HG02642 (cell line): ENCODE results near the gene ERBB4.

Source experiments
- ATAC-seq: cut with Tn5 transposase; IDR thresholded peaks from one replicate; pipeline ENCODE4 v1.9.1; 2021; ENCODE audit warnings: mild to moderate bottlenecking; ENCODE audit not compliant: unreplicated experiment, poor library complexity

The ERBB4 gene

DNA sequence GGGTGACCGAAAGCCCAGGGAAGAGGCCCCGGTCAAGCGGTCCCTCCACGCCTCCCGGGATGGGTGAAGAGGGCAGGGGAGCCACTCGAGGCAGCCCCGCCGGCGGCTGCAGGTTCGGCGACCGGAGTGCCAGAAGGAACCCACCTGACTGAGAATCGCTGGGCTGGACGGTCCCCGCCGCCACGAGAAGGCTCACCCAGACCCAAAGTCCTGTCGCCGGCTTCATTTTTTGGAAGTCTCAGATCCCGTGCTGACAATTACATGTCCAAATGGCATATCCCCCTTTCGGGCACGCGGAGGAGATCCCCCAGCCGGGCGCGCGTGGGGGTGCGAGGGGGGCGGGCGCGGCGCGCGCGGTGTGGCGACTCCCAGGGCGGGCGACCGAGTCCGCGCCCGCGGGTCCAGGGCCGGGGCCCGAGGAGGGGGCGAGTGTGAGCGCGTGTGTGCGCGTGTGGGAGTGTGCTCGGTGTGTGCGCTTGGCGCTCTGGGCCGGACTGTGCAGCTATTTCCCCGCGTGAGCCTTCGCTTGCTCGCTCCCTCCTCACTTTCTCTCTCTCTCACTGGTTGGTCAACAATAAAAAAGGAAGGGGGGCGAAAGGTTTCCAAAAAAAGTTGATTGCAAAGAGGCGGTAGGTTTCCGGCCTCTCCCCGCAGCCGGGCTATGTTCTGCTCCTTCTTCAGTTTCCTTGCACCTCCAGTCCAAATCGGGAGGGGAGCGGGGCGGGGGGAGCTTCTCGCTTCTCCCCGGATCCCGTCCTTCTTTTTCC lies at the start of gene ERBB4:
TSS of gene ERBB4 (minus strand) at position 498 of the 767 bp plus-strand sequence. CDS start at position 226, 272 bp downstream.
- no peak for ATAC-seq

DNA sequence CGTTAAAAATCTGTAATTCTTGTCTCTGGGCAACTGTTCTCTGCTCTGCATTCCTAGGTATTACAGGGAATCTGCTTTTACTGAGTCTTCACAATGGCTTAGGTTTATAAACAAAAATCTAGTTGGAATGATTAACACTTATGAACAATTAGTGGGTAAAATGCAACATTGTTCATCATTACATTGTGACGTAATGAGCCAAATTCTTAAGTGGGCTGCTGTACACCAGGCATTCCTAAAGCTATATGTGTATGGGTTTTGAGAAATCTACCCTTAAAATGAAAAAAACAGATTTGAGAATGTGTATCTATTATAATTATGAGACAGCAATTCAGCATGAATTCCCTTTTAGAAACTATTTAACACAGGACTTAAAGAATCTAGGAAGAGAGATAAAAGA lies 41.5 kb upstream of the ERBB4 start:
- no peak for ATAC-seq

DNA sequence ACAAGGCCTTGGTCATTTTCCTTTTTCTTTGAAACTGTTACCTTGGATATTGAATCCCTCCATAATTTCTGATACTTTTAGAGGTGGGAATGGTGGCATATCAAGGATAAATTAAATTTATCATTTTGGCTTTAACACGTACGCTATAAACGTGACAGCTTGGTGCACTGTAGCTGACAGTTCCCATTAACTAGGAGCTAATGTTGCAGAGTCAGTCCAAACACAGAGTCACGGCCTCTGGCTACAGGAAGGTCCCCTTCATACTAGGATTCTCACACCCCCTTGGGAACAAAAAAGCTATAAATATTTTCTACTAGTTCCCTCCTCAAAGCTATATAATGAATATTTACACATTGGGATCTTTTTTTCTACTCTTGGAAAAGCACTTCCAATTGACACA lies 17.7 kb upstream of the ERBB4 start:
- no peak for ATAC-seq

DNA sequence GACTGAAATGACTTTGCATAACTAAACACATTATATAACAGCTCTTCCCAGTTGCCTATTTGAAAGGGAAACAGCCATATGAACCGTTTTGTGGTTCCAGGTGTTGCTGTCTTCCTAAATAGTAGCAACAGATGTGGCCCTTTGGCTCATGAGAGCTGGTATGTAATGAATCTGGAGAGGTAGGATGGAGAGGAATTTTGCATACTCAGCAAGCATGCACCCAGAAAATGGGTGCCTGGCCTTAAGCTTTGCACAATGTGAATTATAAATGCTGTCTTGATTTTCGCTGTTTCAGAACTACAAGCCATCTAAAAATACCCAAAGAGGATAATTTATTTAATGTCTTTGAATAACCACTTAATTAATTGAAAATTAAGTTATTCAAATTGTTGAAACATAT lies 15.6 kb upstream of the ERBB4 start:
- ATAC-seq, result no peak

DNA sequence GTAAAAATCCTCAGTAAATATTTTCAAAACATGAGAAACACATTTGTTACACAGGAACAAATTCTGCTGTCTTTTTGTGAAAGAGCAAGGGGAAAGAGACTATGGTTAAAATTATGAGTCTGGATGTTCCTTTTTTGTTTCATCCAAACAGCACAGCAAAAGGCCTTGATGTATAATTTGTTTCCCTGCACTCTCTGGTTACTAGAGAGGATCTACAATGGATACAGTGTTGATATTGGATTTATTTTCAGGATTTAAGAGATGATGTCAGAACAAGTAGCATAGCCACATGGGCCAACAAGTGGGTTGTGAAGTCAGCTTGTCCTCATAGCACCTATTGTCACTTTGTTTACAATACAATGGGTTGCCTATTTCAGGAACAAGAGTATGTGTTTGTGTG lies 11.3 kb upstream of the ERBB4 start:
- ATAC-seq, result no peak

DNA sequence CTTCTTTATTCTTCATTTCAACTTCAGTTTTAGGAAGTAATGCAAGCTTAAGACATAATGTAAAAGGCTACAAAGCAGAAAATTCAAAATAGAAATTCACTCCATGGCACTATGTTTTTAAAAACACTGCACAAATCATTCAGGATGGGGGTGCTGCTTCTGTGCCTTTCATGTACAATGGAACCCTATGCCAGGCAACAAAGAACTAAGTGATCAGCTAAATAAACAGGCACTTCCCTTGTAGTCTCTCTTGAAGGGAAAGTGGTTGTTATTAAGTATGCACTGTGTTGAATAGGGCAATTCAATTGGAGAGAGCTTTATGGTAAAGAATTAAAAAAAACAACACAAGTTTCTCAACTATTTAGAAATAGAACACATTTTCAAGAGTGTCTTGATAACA lies 10.9 kb upstream of the ERBB4 start:
- ATAC-seq, result no peak

DNA sequence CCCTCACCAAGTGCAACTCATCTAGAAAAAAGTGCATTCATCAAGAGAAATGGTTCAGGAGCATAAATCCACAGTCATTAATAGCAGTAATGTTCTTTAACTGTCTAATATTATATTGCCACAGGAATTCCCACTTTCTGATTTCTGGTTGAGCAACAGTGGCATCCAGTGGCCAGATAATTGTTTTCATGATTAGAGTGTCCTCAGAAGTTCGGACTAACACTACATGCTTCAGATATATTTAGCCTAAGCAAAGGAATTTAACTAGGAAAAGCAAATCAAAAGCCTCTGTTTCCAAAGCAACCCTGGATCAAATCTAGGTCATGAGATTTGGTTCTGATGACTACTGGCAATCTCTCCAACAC lies 9.8 kb upstream of the ERBB4 start:
- no peak for ATAC-seq

DNA sequence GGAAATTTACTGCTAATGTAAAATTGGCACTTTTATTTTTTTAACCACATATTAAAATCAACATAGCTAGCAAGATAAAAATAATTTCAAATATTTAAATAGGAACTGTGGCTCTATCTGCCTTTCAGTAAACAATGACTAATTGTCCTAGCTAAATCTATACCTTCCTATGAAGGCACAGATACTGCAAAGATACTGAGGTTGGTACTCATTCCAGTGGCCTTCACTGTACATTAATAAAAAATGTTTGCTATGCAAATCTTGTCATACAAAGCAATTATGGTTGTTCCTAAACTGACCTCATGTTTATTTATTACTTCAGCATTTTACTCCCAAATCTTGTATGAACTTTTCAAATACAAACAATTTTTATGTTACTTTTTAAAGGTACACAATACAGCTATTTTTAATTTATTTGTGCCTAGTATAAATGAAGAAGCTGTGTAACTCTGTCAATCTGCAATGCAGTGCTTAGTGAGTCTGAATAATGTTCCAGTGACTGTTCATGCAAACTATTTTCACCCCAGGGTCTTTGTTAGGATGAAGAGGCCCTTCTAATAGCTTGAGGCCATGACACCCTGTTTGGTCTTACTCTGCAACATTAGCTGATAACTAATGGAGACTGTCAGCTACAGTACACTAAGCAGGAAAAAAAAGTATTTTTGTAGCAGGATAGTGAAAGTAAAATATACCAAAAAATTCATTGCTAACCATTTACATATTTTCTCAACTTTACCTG lies 9.3 kb upstream of the ERBB4 start:
- ATAC-seq, result no peak

DNA sequence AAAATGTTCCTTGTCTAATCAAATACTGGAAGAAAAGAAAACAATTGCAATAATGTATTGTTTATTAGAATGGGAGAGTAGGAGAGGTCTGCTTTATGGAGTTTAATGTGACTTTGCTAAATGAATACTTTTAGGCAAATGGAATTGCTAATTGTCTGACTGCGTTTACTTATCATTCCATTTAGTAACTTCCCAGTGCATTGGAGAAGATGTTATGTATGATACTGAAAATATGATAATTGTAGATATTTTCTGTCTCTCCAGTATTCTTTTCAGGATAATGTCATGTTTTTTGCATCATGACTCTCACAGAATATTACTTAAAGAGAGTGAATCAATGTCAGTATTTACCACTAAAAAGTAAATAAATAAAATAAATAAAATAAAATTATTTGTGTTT lies 8.1 kb upstream of the ERBB4 start:
- no peak for ATAC-seq

DNA sequence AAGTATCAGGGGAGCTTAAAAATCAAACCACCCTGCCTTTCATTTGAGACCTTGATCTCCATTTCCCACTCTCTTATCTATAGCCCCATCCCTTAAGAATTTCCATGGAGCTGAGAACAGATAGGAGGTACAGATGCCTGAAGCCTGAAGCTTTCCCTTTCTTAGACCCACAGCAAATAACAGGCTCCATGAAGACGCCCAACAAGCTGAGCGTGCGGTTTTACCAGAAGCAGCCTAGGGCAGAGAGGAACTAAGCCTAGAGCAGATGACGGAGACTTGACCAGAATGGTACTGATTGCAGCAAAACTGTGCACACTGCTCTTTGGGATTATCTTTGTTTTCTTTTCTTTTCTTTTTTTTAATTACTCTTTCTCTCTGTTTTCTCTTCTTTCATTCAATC lies 1.7 kb upstream of the ERBB4 start:
- no peak for ATAC-seq

DNA sequence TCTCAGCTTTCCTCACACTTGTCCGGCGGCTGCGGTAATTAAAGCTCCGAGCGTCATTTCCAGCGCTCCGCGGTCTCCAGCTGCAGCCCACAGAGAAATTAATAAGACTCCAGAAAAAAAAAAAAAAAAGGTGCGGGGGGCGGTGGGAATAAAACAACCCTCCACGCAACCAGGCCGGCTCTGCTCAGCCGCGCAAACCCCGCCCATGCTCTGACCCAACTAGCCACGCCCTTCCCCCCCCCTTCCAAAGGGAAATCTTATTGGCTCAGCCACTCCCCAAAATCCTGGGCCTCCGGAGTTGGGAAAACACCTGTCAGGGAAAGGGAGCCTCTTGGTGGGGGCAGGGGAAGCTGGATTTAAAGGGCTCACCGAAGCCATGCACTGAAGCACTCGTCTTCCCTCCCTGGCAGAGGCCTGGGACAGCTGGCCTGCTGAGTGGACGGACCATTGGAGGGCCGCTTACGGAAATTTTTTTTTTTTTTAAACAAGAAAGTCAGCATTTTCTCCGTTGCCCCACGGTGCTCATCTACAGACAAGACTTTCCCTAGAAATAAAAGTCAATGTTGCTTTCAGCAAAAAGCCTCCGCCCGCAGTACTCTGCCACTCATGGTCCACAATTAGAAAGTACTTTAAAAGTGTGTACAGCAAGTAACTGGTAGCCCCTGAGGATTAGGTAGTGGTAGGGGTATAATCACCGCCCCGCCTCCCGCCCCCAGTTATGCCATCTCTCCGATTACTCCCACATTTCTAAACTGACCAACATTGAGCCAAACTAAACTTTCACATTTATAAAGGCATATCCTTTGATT lies 674 bp upstream of the ERBB4 start:
- ATAC-seq, result no peak

DNA sequence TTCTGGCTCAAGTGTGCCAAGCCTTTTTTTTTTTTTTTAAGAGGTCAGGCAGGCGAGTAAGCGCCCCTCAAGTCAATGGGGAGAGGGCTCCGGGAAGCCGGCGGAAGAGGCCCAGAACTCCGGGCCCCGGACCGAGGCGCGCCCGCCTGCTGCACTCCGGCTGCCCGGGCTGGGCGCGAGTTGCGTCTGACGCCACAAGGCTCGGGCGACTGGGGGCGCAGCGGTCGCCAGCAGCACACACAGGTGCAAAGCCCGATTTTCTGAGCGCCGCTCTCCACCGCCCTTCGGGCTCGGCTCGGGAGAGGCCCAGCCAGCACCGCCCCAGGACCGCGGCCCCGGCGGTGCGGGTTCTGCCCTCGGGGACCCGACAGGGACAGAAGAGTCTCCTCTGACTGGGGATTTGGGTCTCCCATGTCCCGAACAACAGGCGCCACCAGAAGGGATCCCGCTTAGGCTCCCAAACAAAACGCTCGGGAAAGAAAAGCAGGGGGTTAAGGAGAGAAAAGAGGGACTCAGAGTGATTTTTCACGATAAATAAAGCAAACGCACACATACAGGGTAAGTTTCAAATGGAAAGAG lies 787 bp downstream of the ERBB4 start:
- no peak for ATAC-seq

DNA sequence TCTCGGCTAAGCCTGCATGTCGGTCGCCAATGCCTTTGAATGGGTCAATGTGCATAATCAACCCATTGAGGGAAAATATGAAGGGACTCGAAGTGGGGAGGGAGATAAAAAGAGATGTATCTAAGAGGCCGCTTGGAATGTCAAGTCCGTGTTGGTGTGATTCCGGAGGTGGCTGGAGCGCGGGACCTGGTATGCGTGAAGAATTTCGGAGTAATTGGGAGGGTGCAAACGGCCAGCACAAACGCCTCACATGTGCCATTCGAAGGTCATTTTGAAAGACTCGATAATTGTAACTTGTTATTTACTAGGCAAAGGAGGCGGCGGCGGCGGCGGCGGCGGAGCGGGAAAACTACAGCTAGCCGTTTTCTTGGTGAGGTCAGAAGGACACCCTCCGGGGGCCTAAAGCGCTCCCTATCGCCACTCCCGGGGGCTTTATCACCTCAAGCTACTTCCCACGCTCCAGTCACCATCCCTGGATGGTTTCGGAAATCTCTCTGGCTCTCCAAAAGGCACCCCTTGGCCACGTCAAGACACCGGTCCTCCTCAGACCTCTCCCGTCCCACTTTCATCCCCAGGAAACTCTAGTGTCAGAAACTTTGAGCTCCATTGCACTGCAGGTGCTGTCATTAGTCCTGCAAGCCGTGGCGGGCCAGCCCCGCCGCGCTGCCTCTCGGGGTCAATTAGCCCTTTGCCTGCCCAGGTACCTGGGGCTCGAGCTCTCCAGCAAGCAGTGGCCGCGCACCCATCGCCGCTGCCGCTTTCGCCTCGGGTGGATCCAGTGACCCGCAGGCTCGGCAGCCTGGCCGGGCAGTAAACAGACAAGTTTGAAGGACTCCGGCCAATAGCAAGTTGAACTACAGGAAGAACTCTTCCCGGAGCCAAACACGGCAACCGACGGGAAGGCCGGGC lies 1.5 kb downstream of the ERBB4 start:
- no peak for ATAC-seq

DNA sequence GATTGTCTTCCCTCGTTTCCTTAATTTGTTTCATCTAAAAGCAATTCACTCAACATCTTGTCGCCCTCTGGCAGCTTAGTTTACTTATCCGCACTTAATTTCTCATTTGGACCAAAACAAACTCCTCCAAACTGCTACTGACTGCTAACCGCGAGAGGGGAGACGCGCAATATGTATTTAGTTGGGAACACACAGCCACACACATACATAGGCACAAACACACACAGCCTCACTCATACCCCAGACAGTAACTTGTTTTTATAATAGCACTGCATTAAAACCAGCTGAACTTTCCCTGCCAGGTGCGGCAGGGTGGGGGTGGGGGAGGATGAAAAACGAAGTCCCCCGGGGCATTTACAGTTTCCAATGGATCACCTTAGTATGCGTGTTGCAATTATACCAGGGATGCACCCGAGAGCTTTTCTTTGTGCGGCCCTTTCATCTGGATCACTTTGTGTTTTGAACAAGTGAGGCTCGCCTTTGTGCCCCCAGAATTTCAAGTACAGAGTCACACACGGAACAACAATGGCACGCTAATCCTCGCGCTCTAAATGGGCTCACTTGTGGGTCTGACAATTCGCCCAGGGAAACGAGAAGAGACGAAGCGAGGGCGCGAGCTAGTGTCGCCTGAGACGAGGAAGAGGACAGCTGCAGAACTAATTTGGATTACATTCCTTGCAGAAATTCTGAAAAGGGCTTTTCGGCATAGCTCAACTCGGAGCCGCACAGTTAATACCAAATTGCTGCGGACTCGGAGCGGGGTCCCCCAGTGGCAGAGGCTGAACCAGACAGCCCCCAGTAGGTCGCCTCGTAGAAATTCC lies 2.4 kb downstream of the ERBB4 start:
- no peak for ATAC-seq

DNA sequence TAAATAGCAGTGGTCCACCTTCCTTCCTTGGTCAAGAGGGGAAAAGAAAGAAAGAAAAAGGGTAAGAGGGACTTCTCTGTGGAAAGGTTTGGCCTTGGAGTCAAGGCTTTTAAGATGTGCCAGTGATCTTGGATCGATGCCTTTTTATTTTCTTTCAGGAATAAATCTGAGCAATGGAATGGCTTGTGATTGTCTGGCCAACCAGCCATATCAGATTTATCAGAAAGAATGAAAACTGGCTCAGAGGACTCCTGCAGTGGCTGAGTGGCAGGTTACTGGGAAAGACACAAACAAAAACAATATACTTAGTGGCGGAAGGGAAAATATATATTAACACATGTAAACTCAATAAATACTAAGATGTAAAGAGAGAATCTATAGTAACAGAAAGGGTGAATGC lies 4.3 kb downstream of the ERBB4 start:
- ATAC-seq, result no peak

DNA sequence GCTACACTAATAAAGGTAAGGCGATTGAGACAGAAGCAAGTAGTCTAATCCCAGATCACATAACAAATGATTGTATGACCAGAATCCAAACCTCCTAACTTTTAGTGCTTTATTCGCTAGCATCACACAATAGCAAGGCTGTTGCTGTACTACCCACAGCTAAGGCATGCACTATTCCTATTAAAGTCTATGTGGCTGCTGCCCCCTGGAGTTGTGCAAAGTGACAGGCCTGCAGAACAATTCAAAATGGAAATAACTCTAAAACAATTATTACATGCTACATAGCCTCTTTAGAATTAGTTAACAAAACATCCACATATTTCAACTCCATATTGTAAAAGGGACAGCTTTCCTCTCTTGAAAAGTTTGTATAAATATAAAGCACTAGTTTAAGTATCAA lies 6.0 kb downstream of the ERBB4 start:
- no peak for ATAC-seq

DNA sequence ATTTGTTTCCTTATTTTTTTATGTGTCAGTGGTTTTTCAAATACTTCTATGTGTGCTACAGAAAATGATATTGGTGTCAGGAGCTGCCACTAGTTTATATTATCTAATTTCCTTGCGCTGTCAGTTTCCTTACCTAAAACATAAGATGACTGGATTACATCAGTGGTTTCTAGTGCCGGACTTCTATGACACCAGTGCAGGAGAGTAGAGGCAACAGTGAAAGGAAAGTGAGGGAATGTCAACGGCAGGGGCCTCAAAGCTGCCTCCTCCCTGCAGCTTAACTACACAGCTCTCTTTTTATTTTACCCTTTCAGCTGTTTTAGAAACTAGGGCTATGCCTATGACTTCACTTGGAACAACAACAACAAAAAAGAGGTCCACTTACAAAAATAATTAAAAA lies 6.5 kb downstream of the ERBB4 start:
- ATAC-seq, result no peak

DNA sequence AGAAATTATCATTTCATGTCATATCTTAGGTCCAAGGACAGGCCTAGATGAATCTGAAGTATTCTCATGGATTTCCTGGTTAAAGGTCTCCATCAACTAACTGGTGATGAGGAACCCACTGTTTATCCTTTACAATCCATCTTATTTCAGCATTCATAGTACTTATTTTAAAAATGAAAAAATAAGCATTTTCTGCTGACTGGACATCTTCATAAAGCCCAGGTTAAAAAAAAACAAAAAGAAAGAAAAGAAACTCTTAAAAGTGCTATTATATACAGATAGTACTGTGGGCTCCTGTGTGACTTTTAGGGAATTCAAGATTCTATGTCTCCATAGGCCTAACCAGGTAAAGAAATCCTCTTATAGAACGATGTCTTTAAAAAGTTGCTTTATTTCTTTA lies 7.1 kb downstream of the ERBB4 start:
- ATAC-seq, result no peak

DNA sequence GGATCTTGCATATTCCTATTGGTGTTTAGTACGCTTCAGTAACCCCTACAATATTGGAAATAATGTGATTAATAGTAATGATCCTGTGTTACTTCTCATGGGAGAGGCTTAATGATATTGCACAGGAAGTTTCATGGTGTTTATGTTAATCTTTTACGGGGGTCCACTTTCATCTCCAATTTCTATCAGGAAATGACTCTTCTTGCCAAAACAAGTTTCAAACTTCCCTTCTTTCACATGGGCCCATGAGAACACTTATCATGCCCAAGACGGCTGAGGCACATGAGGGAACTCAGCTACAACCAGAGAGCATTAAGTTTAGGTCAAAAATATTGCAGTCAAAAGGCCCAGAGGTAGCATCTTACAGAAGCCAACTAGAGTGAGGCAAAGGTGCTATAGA lies 7.6 kb downstream of the ERBB4 start:
- ATAC-seq, result no peak
